A673 (cell line): ENCODE results near the gene FCRLA. TPM values are rescaled to one million over a fixed set of nuclear protein-coding genes. Genes with fewer than 3 reads are reported as not detected.

ENCODE experiments used
- BruUV-seq: library from RNA; stranded (reverse); fragments of 400-500 nt; replicated peaks from 2 replicates; lab custom pipeline; 2021; lab: Mats Ljungman, UMichigan
- CTCF ChIA-PET: fragments of 300-600 bp; sonication (Branson Sonifier 250); formaldehyde crosslinking; loops from one replicate; lab custom pipeline; 2022; ENCODE audit warnings: antibody characterized with exemption; lab: Charles Lee
- POLR2A ChIA-PET: fragments of 300-600 bp; sonication (Branson Sonifier 250); formaldehyde crosslinking; loops from one replicate; lab custom pipeline; 2022; ENCODE audit warnings: antibody characterized with exemption; ENCODE audit not compliant: low non-redundant PET; lab: Charles Lee
- DNase-seq: peaks from one replicate; pipeline ENCODE4 v3.0.0-alpha.2; 2015; ENCODE audit warnings: low spot score
- H3K27ac ChIP-seq: fragments of 200-600 bp; sonication (generic); 2 replicates; pipeline ENCODE4 v1.5.1; 2016; ENCODE audit warnings: mixed run types, low read depth, mild to moderate bottlenecking, mixed read lengths, antibody characterized with exemption, low read length; ENCODE audit not compliant: poor library complexity, severe bottlenecking
- H3K27me3 ChIP-seq: fragments of 200-600 bp; sonication (generic); replicated peaks from 2 replicates; pipeline ENCODE4 v1.6.1; 2017; ENCODE audit warnings: mixed run types, low read depth, mild to moderate bottlenecking, mixed read lengths, antibody characterized with exemption, low read length; ENCODE audit not compliant: insufficient read depth, poor library complexity
- H3K36me3 ChIP-seq: fragments of 200-600 bp; sonication (generic); 2 replicates; pipeline ENCODE4 v1.6.1; 2016; ENCODE audit warnings: mixed run types, mild to moderate bottlenecking, mixed read lengths, antibody characterized with exemption, low read length; ENCODE audit not compliant: insufficient read depth, poor library complexity, severe bottlenecking
- H3K4me1 ChIP-seq: fragments of 200-600 bp; sonication (generic); 2 replicates; pipeline ENCODE4 v1.6.1; 2017; ENCODE audit warnings: mixed run types, mild to moderate bottlenecking, mixed read lengths, antibody characterized with exemption, low read length; ENCODE audit not compliant: insufficient read depth, poor library complexity, severe bottlenecking
- H3K4me3 ChIP-seq: fragments of 200-600 bp; sonication (generic); 2 replicates; pipeline ENCODE4 v1.5.1; 2016; ENCODE audit warnings: low read depth, mixed run types, mild to moderate bottlenecking, mixed read lengths, low read length; ENCODE audit not compliant: poor library complexity, severe bottlenecking
- H3K9me3 ChIP-seq: fragments of 200-600 bp; sonication (generic); 2 replicates; pipeline ENCODE4 v1.6.1; 2016; ENCODE audit warnings: mixed run types, low read depth, mild to moderate bottlenecking, mixed read lengths, antibody characterized with exemption, low read length; ENCODE audit not compliant: poor library complexity, severe bottlenecking
- EZH2 ChIP-seq: fragments of 200-600 bp; sonication (generic); IDR thresholded peaks from 2 replicates; pipeline ENCODE4 v1.6.1; 2017; ENCODE audit warnings: borderline replicate concordance, low read depth, mild to moderate bottlenecking, mixed read lengths, antibody characterized with exemption, low read length; ENCODE audit not compliant: poor library complexity, severe bottlenecking
- intact Hi-C: fragments of 100-400 bp; cut with micrococcal nuclease; formaldehyde crosslinking; loops from one replicate; pipeline ENCODE4 v1.10.0; 2022; ENCODE audit not compliant: unreplicated experiment
- total RNA-seq: library from RNA; stranded (reverse); gene quantifications from 2 replicates; pipeline ENCODE4 v1.2.3, GENCODE V29; 2021
- TF ChIP-seq, protein P1 (sequence below): fragments of 300-800, 200-600 bp; sonication (generic); conservative IDR thresholded peaks from 2 replicates; pipeline ENCODE4 v1.5.1; 2017; ENCODE audit warnings: low read depth, mild to moderate bottlenecking, antibody characterized with exemption, low read length, moderate library complexity, mixed read lengths

FCRLA gene
- total RNA-seq, 1 experiment from 2014 or later, result not detected

DNA sequence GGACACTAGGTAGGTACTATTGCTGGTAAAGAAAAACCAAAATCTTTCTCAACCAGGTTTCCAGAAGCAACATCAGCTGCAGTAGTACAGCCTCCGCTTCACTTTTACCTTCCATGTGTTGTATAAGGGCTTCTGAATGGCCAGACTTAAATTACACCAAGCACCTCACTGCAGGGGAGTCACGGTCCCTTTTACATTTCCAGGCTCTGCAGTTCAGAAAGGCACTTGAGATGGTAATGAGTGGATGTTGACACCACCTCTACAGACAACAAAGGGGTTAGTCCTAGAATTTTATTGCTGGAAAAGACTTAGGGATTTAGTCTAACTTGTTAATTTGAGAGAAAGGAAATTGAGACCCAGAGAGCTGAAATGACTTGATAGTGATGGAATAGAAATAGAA is 30.6 kb downstream of the FCRLA start:
- intact Hi-C loops, result loop anchor here (2.0 to 10.0 kb wide), 2 partner anchors 173 to 251 kb away; no protein-coding TSS in a partner anchor
- POLR2A ChIA-PET, result no interaction called here
- no TSS peak for BruUV-seq
- Histone ChIP-seq H3K36me3 (no peaks in the 10 kb centered on the region), H3K27ac (no peak overlapping the region), H3K4me3 (no peak overlapping the region), H3K27me3 (no peaks in the 10 kb centered on the region), H3K9me3 (no peaks in the 10 kb centered on the region), H3K4me1 (peaks cover 13% of the 10 kb centered on the region)
- no peak for DNase-seq
- TF ChIP-seq, protein P1, sequence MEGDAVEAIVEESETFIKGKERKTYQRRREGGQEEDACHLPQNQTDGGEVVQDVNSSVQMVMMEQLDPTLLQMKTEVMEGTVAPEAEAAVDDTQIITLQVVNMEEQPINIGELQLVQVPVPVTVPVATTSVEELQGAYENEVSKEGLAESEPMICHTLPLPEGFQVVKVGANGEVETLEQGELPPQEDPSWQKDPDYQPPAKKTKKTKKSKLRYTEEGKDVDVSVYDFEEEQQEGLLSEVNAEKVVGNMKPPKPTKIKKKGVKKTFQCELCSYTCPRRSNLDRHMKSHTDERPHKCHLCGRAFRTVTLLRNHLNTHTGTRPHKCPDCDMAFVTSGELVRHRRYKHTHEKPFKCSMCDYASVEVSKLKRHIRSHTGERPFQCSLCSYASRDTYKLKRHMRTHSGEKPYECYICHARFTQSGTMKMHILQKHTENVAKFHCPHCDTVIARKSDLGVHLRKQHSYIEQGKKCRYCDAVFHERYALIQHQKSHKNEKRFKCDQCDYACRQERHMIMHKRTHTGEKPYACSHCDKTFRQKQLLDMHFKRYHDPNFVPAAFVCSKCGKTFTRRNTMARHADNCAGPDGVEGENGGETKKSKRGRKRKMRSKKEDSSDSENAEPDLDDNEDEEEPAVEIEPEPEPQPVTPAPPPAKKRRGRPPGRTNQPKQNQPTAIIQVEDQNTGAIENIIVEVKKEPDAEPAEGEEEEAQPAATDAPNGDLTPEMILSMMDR, result no peak
- TF ChIP-seq EZH2, result no peak
- CTCF ChIA-PET, result interaction anchor here (0.9 kb wide), 1 partner anchor 299 kb away, joined by 4 read pairs; no protein-coding TSS in a partner anchor

DNA sequence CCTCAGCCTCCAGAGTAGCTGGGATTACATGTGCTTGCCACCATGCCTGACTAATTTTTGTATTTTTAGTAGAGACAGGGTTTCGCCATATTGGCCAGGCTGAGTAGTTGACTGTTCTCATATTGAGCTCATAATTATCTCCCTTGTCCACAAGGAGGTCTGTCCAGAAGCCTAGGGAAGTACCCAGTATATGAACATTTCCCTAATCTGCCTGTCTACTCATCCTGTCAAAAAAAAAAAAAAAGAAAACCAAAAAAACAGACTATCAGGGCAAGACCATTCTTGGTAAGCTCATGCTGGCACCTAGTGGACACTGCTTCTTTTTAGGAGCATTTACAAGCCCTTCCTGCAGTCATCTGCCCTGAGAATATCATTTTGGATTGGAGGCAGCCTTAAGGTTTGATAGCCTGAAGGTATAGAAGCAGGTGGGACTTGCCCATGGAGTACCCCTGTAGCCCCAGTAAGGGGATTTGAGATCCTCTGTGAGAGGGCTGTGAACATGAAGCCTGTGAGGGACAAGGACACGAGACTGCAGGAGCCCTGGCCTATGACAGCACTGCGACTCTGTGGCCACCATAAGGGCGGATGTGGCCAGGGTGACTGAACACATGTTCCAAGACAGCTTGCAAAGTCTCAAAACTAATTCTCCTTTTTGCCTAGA is 31.7 kb downstream of the FCRLA start:
- Histone ChIP-seq H3K4me1 (peaks cover 5% of the 10 kb centered on the region), H3K27ac (no peak overlapping the region), H3K27me3 (no peaks in the 10 kb centered on the region), H3K36me3 (no peaks in the 10 kb centered on the region), H3K9me3 (no peaks in the 10 kb centered on the region), H3K4me3 (no peak overlapping the region)
- BruUV-seq, result no TSS peak
- POLR2A ChIA-PET, result interaction anchor here (0.7 kb wide), 1 partner anchor 10 kb away, joined by 4 read pairs; no protein-coding TSS in a partner anchor
- CTCF ChIA-PET, result interaction anchor here (0.6 to 1.1 kb wide), 3 partner anchors 12 to 251 kb away, joined by 4 to 5 read pairs (median 5); no protein-coding TSS in a partner anchor
- DNase-seq, result peak; percentile 68
- intact Hi-C loops, result loop anchor here (2.0 to 10.0 kb wide), 2 partner anchors 174 to 252 kb away; no protein-coding TSS in a partner anchor
- TF ChIP-seq, protein P1, result peak; percentile 60
- no peak for TF ChIP-seq EZH2

DNA sequence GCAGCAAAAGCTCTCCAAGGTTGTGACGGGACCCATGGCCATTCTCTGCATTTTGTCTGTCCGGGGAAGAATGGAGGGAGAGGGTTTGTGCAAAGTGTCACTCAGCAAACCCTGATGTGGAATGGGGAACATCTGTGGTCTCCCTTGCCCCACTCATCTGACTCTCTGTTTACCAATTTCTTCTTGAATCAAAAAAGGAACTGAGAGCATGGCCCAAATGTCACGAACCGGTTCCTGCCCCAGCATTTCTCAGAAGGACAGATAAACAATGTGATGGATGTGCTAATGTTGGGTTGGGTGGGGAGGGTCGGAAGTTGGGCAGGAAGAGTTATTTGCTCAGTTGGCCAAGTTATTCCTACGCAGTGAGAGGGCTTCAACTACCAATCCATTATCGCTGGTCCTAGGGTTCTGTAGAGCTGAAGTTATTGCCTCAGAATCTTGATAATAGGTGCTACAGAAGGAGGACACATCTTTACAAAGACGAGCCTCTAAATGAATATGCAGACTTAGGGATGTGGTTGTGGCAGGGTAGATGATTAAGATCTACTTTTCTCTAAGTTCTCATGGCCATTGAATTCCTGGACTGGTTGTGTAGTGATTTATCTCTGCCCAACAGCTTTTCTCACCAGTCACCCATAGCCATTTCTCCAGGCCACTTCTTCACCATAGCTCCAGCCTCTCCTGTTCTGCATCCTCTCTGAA is 33.0 kb downstream of the FCRLA start:
- H3K4me3 ChIP-seq, result no peak overlapping the region
- BruUV-seq, result no TSS peak
- POLR2A ChIA-PET, result no interaction called here

More for the DNA sequence above, 33.0 kb downstream of the FCRLA start:
- CTCF ChIA-PET, result interaction anchor here (1.1 kb wide), 1 partner anchor 10 kb away, joined by 3 read pairs; the partner anchor contains the start of gene DUSP12
- TF ChIP-seq EZH2, result no peak
- TF ChIP-seq, protein P1, result no peak
- Histone ChIP-seq H3K9me3 (no peaks in the 10 kb centered on the region), H3K36me3 (no peaks in the 10 kb centered on the region), H3K27me3 (no peaks in the 10 kb centered on the region), H3K4me1 (peaks cover 3% of the 10 kb centered on the region), H3K27ac (no peak overlapping the region)
- intact Hi-C loops, result loop anchor here (2.0 to 10.0 kb wide), 3 partner anchors 93 to 253 kb away; no protein-coding TSS in a partner anchor
- no peak for DNase-seq
